Breast epithelium (tissue), 4 donors: ENCODE measurements around the gene PLD1. TPM values are rescaled to one million over a fixed set of nuclear protein-coding genes. Genes with fewer than 3 reads are reported as not detected.

Experiments used
- DNase-seq, 2 donors: peaks; one replicate each; pipeline ENCODE4 v3.0.0-alpha.2; 2019; ENCODE audit warnings: low spot score in 2 of 2
- H3K27ac ChIP-seq, 2 donors: fragments of 200-600 bp; sonication (generic) in 1 of 2; one replicate each; pipeline ENCODE4 v1.5.1; 2016 to 2019; ENCODE audit warnings: mild to moderate bottlenecking in 1 of 2
- H3K27me3 ChIP-seq, 2 donors: fragments of 200-600 bp; sonication (generic) in 1 of 2; one replicate each; pipeline versions ENCODE4 v1.5.1 to v1.6.0; 2017 to 2019; ENCODE audit warnings: control low read depth in 1 of 2, mild to moderate bottlenecking in 1 of 2
- H3K36me3 ChIP-seq: fragments of 200-600 bp; one replicate; pipeline ENCODE4 v1.5.1; 2019
- H3K4me1 ChIP-seq, 2 donors: fragments of 200-600 bp; sonication (generic); one replicate each; pipeline ENCODE4 v1.5.1; 2016 to 2019; ENCODE audit warnings: control low read depth in 1 of 2
- H3K4me3 ChIP-seq, 3 donors: fragments of 200-600 bp; sonication (generic); 1 replicate in 2 of 3; 2 replicates in 1 of 3; pipeline ENCODE4 v1.5.1; 2016 to 2019; ENCODE audit warnings: mild to moderate bottlenecking in 3 of 3, moderate library complexity in 2 of 3
- H3K9me3 ChIP-seq, 2 donors: fragments of 200-600 bp; sonication (generic) in 1 of 2; one replicate each; pipeline ENCODE4 v1.5.1; 2016 to 2019; ENCODE audit warnings: control low read depth in 1 of 2
- CTCF ChIP-seq, 3 donors: fragments of 450-650 bp; IDR thresholded peaks; one replicate each; pipeline ENCODE4 v1.5.1; 2016 to 2017; ENCODE audit warnings: antibody characterized with exemption in 3 of 3, mild to moderate bottlenecking in 3 of 3, moderate library complexity in 3 of 3
- POLR2A ChIP-seq: fragments of 450-650 bp; IDR thresholded peaks from one replicate; pipeline ENCODE4 v1.6.1; 2016; ENCODE audit warnings: antibody characterized with exemption, mild to moderate bottlenecking, moderate library complexity
- POLR2AphosphoS5 ChIP-seq, 3 donors: sonication (generic); formaldehyde crosslinking; IDR thresholded peaks; one replicate each; pipeline ENCODE4 v1.6.1; 2017; ENCODE audit warnings: antibody characterized with exemption in 3 of 3
- intact Hi-C: fragments of 100-400 bp; cut with DNase I; formaldehyde crosslinking; loops from one replicate; pipeline ENCODE4 v1.15.1; 2023; ENCODE audit warnings: low total_unique reads
- total RNA-seq, 3 donors: library from RNA; depleted of rRNA; stranded (reverse); fragments of >200 nt; gene quantifications; one replicate each; pipeline ENCODE4 v1.1.0, GENCODE V29; 2016

PLD1 gene
- total RNA-seq, 3 donors from 2014 or later, result 21.1 to 36.9 (median 24.9) TPM

GRCh38 chr3:171715155-171715554 lies 95.1 kb downstream of the PLD1 start:
- TF ChIP-seq CTCF (IDR thresholded peaks at IDR 0.05) (no peak), POLR2A (no peak), POLR2AphosphoS5 (IDR thresholded peaks at IDR 0.05) (no peak)
- Histone ChIP-seq H3K36me3 (no peaks in the 10 kb centered on the region), H3K9me3 (peaks cover 0 to 8% of the 10 kb centered on the region in 2 donors), H3K4me1 (no peaks in the 10 kb centered on the region), H3K4me3 (no peak overlapping the region), H3K27ac (no peak overlapping the region), H3K27me3 (no peaks in the 10 kb centered on the region)
- intact Hi-C loops, result no loop called here
- no peak for DNase-seq

GRCh38 chr3:171712171-171712938 lies 97.9 kb downstream of the PLD1 start:
- no peaks in the 10 kb centered on the region for H3K36me3 ChIP-seq
- no peak overlapping the region for H3K27ac ChIP-seq

GRCh38 chr3:171711461-171712170 lies 98.7 kb downstream of the PLD1 start:
- Histone ChIP-seq H3K4me1 (no peaks in the 10 kb centered on the region), H3K27me3 (no peaks in the 10 kb centered on the region), H3K27ac (no peak overlapping the region), H3K4me3 (no peak overlapping the region), H3K36me3 (no peaks in the 10 kb centered on the region), H3K9me3 (peaks cover 0 to 8% of the 10 kb centered on the region in 2 donors)
- TF ChIP-seq POLR2A, result no peak
- TF ChIP-seq CTCF (IDR thresholded peaks at IDR 0.05), result no peak
- no peak for TF ChIP-seq POLR2AphosphoS5 (IDR thresholded peaks at IDR 0.05)
- intact Hi-C loops, result no loop called here
- no peak for DNase-seq

More at GRCh38 chr3:171712171-171712938, 97.9 kb downstream of the PLD1 start:
- Histone ChIP-seq H3K27me3 (no peaks in the 10 kb centered on the region), H3K4me3 (no peak overlapping the region), H3K4me1 (no peaks in the 10 kb centered on the region), H3K9me3 (peaks cover 0 to 8% of the 10 kb centered on the region in 2 donors)
- no peak for DNase-seq
- intact Hi-C loops, result no loop called here
- TF ChIP-seq CTCF (IDR thresholded peaks at IDR 0.05) (no peak), POLR2AphosphoS5 (IDR thresholded peaks at IDR 0.05) (no peak), POLR2A (no peak)

GRCh38 chr3:171710359-171710758 lies 99.9 kb downstream of the PLD1 start:
- Histone ChIP-seq H3K27ac (no peak overlapping the region), H3K27me3 (no peaks in the 10 kb centered on the region), H3K9me3 (peaks cover 0 to 5% of the 10 kb centered on the region in 2 donors), H3K36me3 (no peaks in the 10 kb centered on the region), H3K4me3 (no peak overlapping the region), H3K4me1 (no peaks in the 10 kb centered on the region)
- intact Hi-C loops, result no loop called here
- TF ChIP-seq CTCF (IDR thresholded peaks at IDR 0.05) (no peak), POLR2A (no peak)
- no peak for DNase-seq

- DNase-seq, result no peak
- no peaks in the 10 kb centered on the region for H3K36me3 ChIP-seq
- peaks cover 0 to 5% of the 10 kb centered on the region in 2 donors for H3K9me3 ChIP-seq
- peaks cover 0 to 4% of the 10 kb centered on the region in 2 donors for H3K4me1 ChIP-seq
- no peaks in the 10 kb centered on the region for H3K27me3 ChIP-seq
- intact Hi-C loops, result no loop called here
- H3K4me3 ChIP-seq, result no peak overlapping the region
- no peak overlapping the region for H3K27ac ChIP-seq
- TF ChIP-seq POLR2AphosphoS5 (IDR thresholded peaks at IDR 0.05), result no peak
- no peak for TF ChIP-seq POLR2A
- no peak for TF ChIP-seq CTCF (IDR thresholded peaks at IDR 0.05)
Observed at GRCh38 chr3:171704814-171705213, 105.5 kb downstream of the PLD1 start.
